HepG2 (cell line): ENCODE results near the gene ZNF780B. TPM values are rescaled to one million over a fixed set of nuclear protein-coding genes. Genes with fewer than 3 reads are reported as not detected.

Source experiments
- AGO1 ChIP-seq: fragments of 200-400 bp; formaldehyde crosslinking; IDR thresholded peaks from 2 replicates; pipeline ENCODE4 v1.6.1; 2017; ENCODE audit warnings: mild to moderate bottlenecking, low read depth, low read length, moderate library complexity; ENCODE audit not compliant: poor library complexity, severe bottlenecking
- EP300 ChIP-seq, 3 experiments: sonication (generic) in 1 of 3; formaldehyde crosslinking in 1 of 3; IDR thresholded peaks; 2 replicates each; pipeline versions ENCODE4 v1.5.1 to v1.6.1; 2011 to 2020; ENCODE audit warnings: low read depth in 2 of 3, low read length in 2 of 3, borderline replicate concordance in 1 of 3, improper control_type of control experiment in 1 of 3, mild to moderate bottlenecking in 1 of 3, missing genetic modification reagents in 1 of 3, moderate library complexity in 1 of 3
- GABPB1 ChIP-seq: IDR thresholded peaks from 2 replicates; pipeline ENCODE4 v1.6.1; 2016; ENCODE audit warnings: mild to moderate bottlenecking, missing genetic modification reagents, moderate library complexity, missing compliant biosample characterization
- HNF4G ChIP-seq, 2 experiments: sonication (generic) in 1 of 2; formaldehyde crosslinking in 1 of 2; IDR thresholded peaks; 2 replicates each; pipeline versions ENCODE4 v1.4.0 to v1.6.1; 2011 to 2020; ENCODE audit warnings: borderline replicate concordance in 2 of 2, low read depth in 2 of 2, mild to moderate bottlenecking in 2 of 2, low read length in 1 of 2, missing genetic modification reagents in 1 of 2, moderate library complexity in 1 of 2
- JDP2 ChIP-seq: sonication (generic); formaldehyde crosslinking; IDR thresholded peaks from 2 replicates; pipeline ENCODE4 v1.8.1; 2022; ENCODE audit warnings: missing genetic modification reagents, borderline replicate concordance
- KLF15 ChIP-seq: sonication (generic); formaldehyde crosslinking; IDR thresholded peaks from 2 replicates; pipeline ENCODE4 v1.8.1; 2023; ENCODE audit warnings: borderline replicate concordance, mild to moderate bottlenecking, inconsistent platforms, missing genetic modification reagents, mixed read lengths
- MXI1 ChIP-seq: IDR thresholded peaks from 3 replicates; pipeline ENCODE4 v1.6.1; 2012; ENCODE audit warnings: low read depth, low read length, inconsistent platforms, borderline replicate concordance
- PAX8 ChIP-seq: sonication (generic); formaldehyde crosslinking; IDR thresholded peaks from 2 replicates; pipeline ENCODE4 v1.8.0; 2022; ENCODE audit warnings: mild to moderate bottlenecking, missing genetic modification reagents, borderline replicate concordance
- POGZ ChIP-seq: sonication (generic); formaldehyde crosslinking; IDR thresholded peaks from 2 replicates; pipeline ENCODE4 v1.4.0; 2020; ENCODE audit warnings: mild to moderate bottlenecking, missing genetic modification reagents
- TOPORS ChIP-seq: sonication (generic); formaldehyde crosslinking; IDR thresholded peaks from 2 replicates; pipeline ENCODE4 v1.8.0; 2023; ENCODE audit warnings: mild to moderate bottlenecking, missing genetic modification reagents
- ZFP36L2 ChIP-seq: sonication (generic); formaldehyde crosslinking; IDR thresholded peaks from 2 replicates; pipeline ENCODE4 v1.4.0; 2020; ENCODE audit warnings: missing genetic modification reagents
- ZGPAT ChIP-seq: IDR thresholded peaks from 2 replicates; pipeline ENCODE4 v1.6.1; 2016; ENCODE audit warnings: mild to moderate bottlenecking
- ZNF256 ChIP-seq: sonication (generic); formaldehyde crosslinking; conservative IDR thresholded peaks from 2 replicates; pipeline ENCODE4 v1.4.0; 2020; ENCODE audit warnings: missing genetic modification reagents
- ZNF432 ChIP-seq: sonication (generic); formaldehyde crosslinking; IDR thresholded peaks from 2 replicates; pipeline ENCODE4 v1.5.0; 2020; ENCODE audit warnings: missing genetic modification reagents, mild to moderate bottlenecking, borderline replicate concordance
- ZNF777 ChIP-seq: sonication (generic); formaldehyde crosslinking; IDR thresholded peaks from 2 replicates; pipeline ENCODE4 v1.4.0; 2020; ENCODE audit warnings: missing genetic modification reagents
- polyA plus RNA-seq, 8 experiments: library from polyadenylated mRNA; depleted of rRNA in 3 of 8; stranded (reverse) in 7 of 8; unstranded in 1 of 8; fragments of >200 nt; fragmentation: Illumina TruSeq in 4 of 8; extraction: Trizol in 4 of 8; gene quantifications; 2 replicates each; pipeline versions ENCODE4 v1.2.1 to v1.2.3, GENCODE V29; 2011 to 2016; ENCODE audit warnings: low read depth in 4 of 8, missing spikeins in 1 of 8, mixed read lengths in 1 of 8; ENCODE audit not compliant: insufficient read depth in 1 of 8
- total RNA-seq, 5 experiments: library from RNA; depleted of rRNA; stranded (reverse); fragments of >200 nt; fragmentation: Illumina TruSeq; extraction: Trizol; gene quantifications; 2 replicates each; pipeline ENCODE4 v1.2.3, GENCODE V29; 2016; ENCODE audit warnings: low read depth in 1 of 5
- TF ChIP-seq, protein P1 (sequence below): sonication (generic); formaldehyde crosslinking; IDR thresholded peaks from 2 replicates; pipeline ENCODE4 v1.9.0; 2021; ENCODE audit warnings: missing genetic modification reagents, borderline replicate concordance
- TF ChIP-seq, protein P2 (sequence below): sonication (generic); formaldehyde crosslinking; IDR thresholded peaks from 2 replicates; pipeline ENCODE4 v1.4.0; 2020; ENCODE audit warnings: missing genetic modification reagents
- TF ChIP-seq, protein P3 (sequence below): sonication (generic); formaldehyde crosslinking; IDR thresholded peaks from 2 replicates; pipeline ENCODE4 v1.5.1; 2020; ENCODE audit warnings: missing genetic modification reagents, mild to moderate bottlenecking, borderline replicate concordance

Gene ZNF780B
- total and polyA plus RNA-seq, 2 of the 13 experiments (the other 11 are each of a cell fraction or from before 2014, with no cell fraction given) = 6.6 to 21.9 TPM

- TF ChIP-seq, protein P1, sequence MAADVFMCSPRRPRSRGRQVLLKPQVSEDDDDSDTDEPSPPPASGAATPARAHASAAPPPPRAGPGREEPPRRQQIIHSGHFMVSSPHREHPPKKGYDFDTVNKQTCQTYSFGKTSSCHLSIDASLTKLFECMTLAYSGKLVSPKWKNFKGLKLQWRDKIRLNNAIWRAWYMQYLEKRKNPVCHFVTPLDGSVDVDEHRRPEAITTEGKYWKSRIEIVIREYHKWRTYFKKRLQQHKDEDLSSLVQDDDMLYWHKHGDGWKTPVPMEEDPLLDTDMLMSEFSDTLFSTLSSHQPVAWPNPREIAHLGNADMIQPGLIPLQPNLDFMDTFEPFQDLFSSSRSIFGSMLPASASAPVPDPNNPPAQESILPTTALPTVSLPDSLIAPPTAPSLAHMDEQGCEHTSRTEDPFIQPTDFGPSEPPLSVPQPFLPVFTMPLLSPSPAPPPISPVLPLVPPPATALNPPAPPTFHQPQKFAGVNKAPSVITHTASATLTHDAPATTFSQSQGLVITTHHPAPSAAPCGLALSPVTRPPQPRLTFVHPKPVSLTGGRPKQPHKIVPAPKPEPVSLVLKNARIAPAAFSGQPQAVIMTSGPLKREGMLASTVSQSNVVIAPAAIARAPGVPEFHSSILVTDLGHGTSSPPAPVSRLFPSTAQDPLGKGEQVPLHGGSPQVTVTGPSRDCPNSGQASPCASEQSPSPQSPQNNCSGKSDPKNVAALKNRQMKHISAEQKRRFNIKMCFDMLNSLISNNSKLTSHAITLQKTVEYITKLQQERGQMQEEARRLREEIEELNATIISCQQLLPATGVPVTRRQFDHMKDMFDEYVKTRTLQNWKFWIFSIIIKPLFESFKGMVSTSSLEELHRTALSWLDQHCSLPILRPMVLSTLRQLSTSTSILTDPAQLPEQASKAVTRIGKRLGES (CRISPR knock-in tag) = no peak
- TF ChIP-seq ZGPAT (CRISPR knock-in tag) (peak; percentile 79), AGO1 (peak; percentile 54), KLF15 (CRISPR knock-in tag) (no peak), GABPB1 (CRISPR knock-in tag) (peak; percentile 93), TOPORS (CRISPR knock-in tag) (peak; percentile 52; the same call in 1 of the 2 replicates), ZNF432 (CRISPR knock-in tag) (no peak), POGZ (CRISPR knock-in tag) (peak; percentile 47), EP300 (IDR thresholded peaks at IDR 0.05; ENCODE audit: low read depth in 2 of 2, low read length in 2 of 2) (no peak), EP300 (CRISPR knock-in tag; IDR thresholded peaks at IDR 0.05; ENCODE audit: borderline replicate concordance) (no peak), HNF4G (IDR thresholded peaks at IDR 0.05; ENCODE audit: borderline replicate concordance, low read depth, low read length) (no peak), HNF4G (CRISPR knock-in tag; IDR thresholded peaks at IDR 0.05; ENCODE audit: borderline replicate concordance, low read depth) (no peak), ZNF256 (no peak), MXI1 (no peak; the same call in 2 of the 3 replicates), JDP2 (CRISPR knock-in tag) (no peak), PAX8 (peak; percentile 40; the same call in 1 of the 2 replicates), ZNF777 (CRISPR knock-in tag) (peak; percentile 63; the same call in 1 of the 2 replicates), ZFP36L2 (CRISPR knock-in tag) (no peak)
- TF ChIP-seq, protein P2, sequence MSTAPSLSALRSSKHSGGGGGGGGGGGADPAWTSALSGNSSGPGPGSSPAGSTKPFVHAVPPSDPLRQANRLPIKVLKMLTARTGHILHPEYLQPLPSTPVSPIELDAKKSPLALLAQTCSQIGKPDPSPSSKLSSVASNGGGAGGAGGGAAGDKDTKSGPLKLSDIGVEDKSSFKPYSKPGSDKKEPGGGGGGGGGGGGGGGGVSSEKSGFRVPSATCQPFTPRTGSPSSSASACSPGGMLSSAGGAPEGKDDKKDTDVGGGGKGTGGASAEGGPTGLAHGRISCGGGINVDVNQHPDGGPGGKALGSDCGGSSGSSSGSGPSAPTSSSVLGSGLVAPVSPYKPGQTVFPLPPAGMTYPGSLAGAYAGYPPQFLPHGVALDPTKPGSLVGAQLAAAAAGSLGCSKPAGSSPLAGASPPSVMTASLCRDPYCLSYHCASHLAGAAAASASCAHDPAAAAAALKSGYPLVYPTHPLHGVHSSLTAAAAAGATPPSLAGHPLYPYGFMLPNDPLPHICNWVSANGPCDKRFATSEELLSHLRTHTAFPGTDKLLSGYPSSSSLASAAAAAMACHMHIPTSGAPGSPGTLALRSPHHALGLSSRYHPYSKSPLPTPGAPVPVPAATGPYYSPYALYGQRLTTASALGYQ (CRISPR knock-in tag) = no peak
- TF ChIP-seq, protein P3, sequence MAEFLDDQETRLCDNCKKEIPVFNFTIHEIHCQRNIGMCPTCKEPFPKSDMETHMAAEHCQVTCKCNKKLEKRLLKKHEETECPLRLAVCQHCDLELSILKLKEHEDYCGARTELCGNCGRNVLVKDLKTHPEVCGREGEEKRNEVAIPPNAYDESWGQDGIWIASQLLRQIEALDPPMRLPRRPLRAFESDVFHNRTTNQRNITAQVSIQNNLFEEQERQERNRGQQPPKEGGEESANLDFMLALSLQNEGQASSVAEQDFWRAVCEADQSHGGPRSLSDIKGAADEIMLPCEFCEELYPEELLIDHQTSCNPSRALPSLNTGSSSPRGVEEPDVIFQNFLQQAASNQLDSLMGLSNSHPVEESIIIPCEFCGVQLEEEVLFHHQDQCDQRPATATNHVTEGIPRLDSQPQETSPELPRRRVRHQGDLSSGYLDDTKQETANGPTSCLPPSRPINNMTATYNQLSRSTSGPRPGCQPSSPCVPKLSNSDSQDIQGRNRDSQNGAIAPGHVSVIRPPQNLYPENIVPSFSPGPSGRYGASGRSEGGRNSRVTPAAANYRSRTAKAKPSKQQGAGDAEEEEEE = no peak
Observed at GRCh38 chr19:39996811-39997637, 59.0 kb downstream of the ZNF780B start, which contains the start of gene ZNF546 (continued).
